Natural killer cell (primary cell): ENCODE measurements around the gene PRND. TPM values are rescaled to one million over a fixed set of nuclear protein-coding genes. Genes with fewer than 3 reads are reported as not detected.
"Not testable (repeated sequence)": the region's sequence is repeated elsewhere in the genome, so short reads cannot be mapped to it uniquely, and the experiment has no call there.

Experiments
- ATAC-seq, 3 donors: fragments of 150-1000 bp in 2 of 3; fragments of 200-7000 bp in 1 of 3; cut with Tn5 transposase; 1 replicate in 1 of 3; 2 replicates in 2 of 3; pipeline ENCODE4 v1.10.0; 2021; ENCODE audit warnings: mild to moderate bottlenecking in 2 of 3, moderate library complexity in 2 of 3
- DNase-seq, 2 donors: peaks; one replicate each; pipeline versions ENCODE4 v3.0.0 to v3.0.0-alpha.2; 2013 to 2021; ENCODE audit warnings: mixed read lengths in 1 of 2
- H3K27ac ChIP-seq: one replicate; pipeline ENCODE4 v1.5.1; 2013; ENCODE audit warnings: mild to moderate bottlenecking, low read length
- H3K27me3 ChIP-seq: one replicate; pipeline ENCODE4 v1.6.1; 2013; ENCODE audit warnings: low read length; ENCODE audit not compliant: control insufficient read depth, insufficient read depth
- H3K36me3 ChIP-seq: one replicate; pipeline ENCODE4 v1.6.1; 2013; ENCODE audit warnings: low read length; ENCODE audit not compliant: control insufficient read depth, insufficient read depth
- H3K4me1 ChIP-seq: one replicate; pipeline ENCODE4 v1.6.1; 2013; ENCODE audit warnings: low read length; ENCODE audit not compliant: control insufficient read depth, insufficient read depth
- H3K4me3 ChIP-seq: one replicate; pipeline ENCODE4 v1.5.1; 2013; ENCODE audit warnings: low read length
- H3K9me3 ChIP-seq: one replicate; pipeline ENCODE4 v1.6.1; 2013; ENCODE audit warnings: low read length; ENCODE audit not compliant: control insufficient read depth, insufficient read depth
- H3K27ac Mint-ChIP-seq, 2 donors: one replicate each; pipeline ENCODE4 v1.8.0; 2022; ENCODE audit warnings: mild to moderate bottlenecking in 2 of 2, mixed read lengths in 2 of 2, moderate library complexity in 1 of 2
- H3K27me3 Mint-ChIP-seq, 2 donors: one replicate each; pipeline ENCODE4 v1.8.0; 2022; ENCODE audit warnings: low read depth in 2 of 2, mixed read lengths in 2 of 2
- H3K36me3 Mint-ChIP-seq: one replicate; pipeline ENCODE4 v1.8.0; 2022; ENCODE audit warnings: mixed read lengths
- H3K4me1 Mint-ChIP-seq, 2 donors: one replicate each; pipeline ENCODE4 v1.8.0; 2022; ENCODE audit warnings: mixed read lengths in 2 of 2
- H3K4me3 Mint-ChIP-seq: one replicate; pipeline ENCODE4 v1.8.0; 2022; ENCODE audit warnings: mild to moderate bottlenecking, moderate library complexity, mixed read lengths
- H3K9me3 Mint-ChIP-seq, 2 donors: one replicate each; pipeline ENCODE4 v1.8.0; 2022; ENCODE audit warnings: mixed read lengths in 2 of 2
- CTCF ChIP-seq: fragments of 200-600 bp; IDR thresholded peaks from one replicate; pipeline ENCODE4 v1.8.0; 2022; ENCODE audit warnings: antibody characterized with exemption
- WGBS: methylation state at CpG from one replicate; pipeline ENCODE4 v1.1.7; 2013; ENCODE audit warnings: missing lambda C conversion rate; ENCODE audit not compliant: insufficient coverage; 5-methylcytosine and 5-hydroxymethylcytosine counted together
- intact Hi-C: fragments of 100-400 bp; cut with micrococcal nuclease; formaldehyde crosslinking; loops from one replicate; pipeline ENCODE4 v1.14.2; 2022
- total RNA-seq, 4 donors: library from RNA; stranded (reverse); fragments of 120-200 nt in 1 of 4; gene quantifications; one replicate each; pipeline versions ENCODE4 v1.2.3 to v1.2.4, GENCODE V29; 2013 to 2022

Gene PRND
- total RNA-seq, 3 donors from 2014 or later (not counting 1 experiment from before 2014, with no cell fraction given) = not detected

GRCh38 chr20:4769328-4769727 is 47.6 kb downstream of the PRND start:
- H3K9me3 Mint-ChIP-seq = peaks cover 4 to 16% of the 10 kb centered on the region in 2 donors
- Histone ChIP-seq H3K27ac (no peak overlapping the region), H3K9me3 (peaks cover 10% of the 10 kb centered on the region), H3K27me3 (no peaks in the 10 kb centered on the region), H3K4me1 (peaks cover 5% of the 10 kb centered on the region), H3K36me3 (no peaks in the 10 kb centered on the region), H3K4me3 (no peak overlapping the region)
- H3K36me3 Mint-ChIP-seq = peaks cover 27% of the 10 kb centered on the region
- H3K27ac Mint-ChIP-seq = no peak overlapping the region
- no peak for ATAC-seq
- no peak overlapping the region for H3K4me3 Mint-ChIP-seq
- WGBS = 77% methylated on average over 2 of the region's 2 CpGs
- H3K27me3 Mint-ChIP-seq = peaks cover 5 to 9% of the 10 kb centered on the region in 2 donors
- TF ChIP-seq CTCF = no peak
- no peak for DNase-seq
- H3K4me1 Mint-ChIP-seq = no peaks in the 10 kb centered on the region
- intact Hi-C loops = no loop called here

- H3K4me1 ChIP-seq = peaks cover 5% of the 10 kb centered on the region
- H3K4me3 ChIP-seq = no peak overlapping the region
- TF ChIP-seq CTCF = no peak
- Mint-ChIP-seq H3K4me1 (no peaks in the 10 kb centered on the region), H3K27ac (no peak overlapping the region), H3K9me3 (peaks cover 4 to 16% of the 10 kb centered on the region in 2 donors), H3K27me3 (peaks cover 5 to 9% of the 10 kb centered on the region in 2 donors), H3K36me3 (peaks cover 27% of the 10 kb centered on the region), H3K4me3 (no peak overlapping the region)
- H3K36me3 ChIP-seq = no peaks in the 10 kb centered on the region
- WGBS = 89% methylated on average over 1 of the region's 1 CpG
- H3K27ac ChIP-seq = no peak overlapping the region
- no peak for DNase-seq
- peaks cover 10% of the 10 kb centered on the region for H3K9me3 ChIP-seq
- intact Hi-C loops = no loop called here
- ATAC-seq = no peak
- H3K27me3 ChIP-seq = no peaks in the 10 kb centered on the region
Measured at GRCh38 chr20:4770026-4770425, 48.3 kb downstream of the PRND start.

GRCh38 chr20:4771004-4771403 is 49.3 kb downstream of the PRND start:
- intact Hi-C loops = no loop called here
- no peak overlapping the region for H3K4me3 ChIP-seq
- no peak overlapping the region for H3K27ac Mint-ChIP-seq
- peaks cover 10% of the 10 kb centered on the region for H3K9me3 ChIP-seq
- TF ChIP-seq CTCF = no peak
- no peak overlapping the region for H3K4me3 Mint-ChIP-seq
- DNase-seq (no peak), ATAC-seq (no peak)
- H3K36me3 ChIP-seq = no peaks in the 10 kb centered on the region
- H3K9me3 Mint-ChIP-seq = peaks cover 4 to 16% of the 10 kb centered on the region in 2 donors
- no peaks in the 10 kb centered on the region for H3K4me1 Mint-ChIP-seq
- no peak overlapping the region for H3K27ac ChIP-seq
- peaks cover 5 to 9% of the 10 kb centered on the region in 2 donors for H3K27me3 Mint-ChIP-seq
- WGBS = 79% methylated on average over 5 of the region's 5 CpGs
- no peaks in the 10 kb centered on the region for H3K27me3 ChIP-seq
- peaks cover under 1% of the 10 kb centered on the region for H3K4me1 ChIP-seq
- H3K36me3 Mint-ChIP-seq = peaks cover 27% of the 10 kb centered on the region

GRCh38 chr20:4772132-4772531 is 50.4 kb downstream of the PRND start:
- no peak for TF ChIP-seq CTCF
- H3K9me3 Mint-ChIP-seq = peaks cover 4 to 16% of the 10 kb centered on the region in 2 donors
- Histone ChIP-seq H3K4me3 (no peak overlapping the region), H3K36me3 (no peaks in the 10 kb centered on the region), H3K27ac (no peak overlapping the region), H3K4me1 (no peaks in the 10 kb centered on the region), H3K9me3 (peaks cover 10% of the 10 kb centered on the region), H3K27me3 (no peaks in the 10 kb centered on the region)
- peaks cover 27% of the 10 kb centered on the region for H3K36me3 Mint-ChIP-seq
- WGBS = 100% methylated on average over 3 of the region's 3 CpGs
- H3K4me3 Mint-ChIP-seq = no peak overlapping the region
- no peak for ATAC-seq
- H3K27me3 Mint-ChIP-seq = peaks cover 6 to 9% of the 10 kb centered on the region in 2 donors
- no peaks in the 10 kb centered on the region for H3K4me1 Mint-ChIP-seq
- H3K27ac Mint-ChIP-seq = no peak overlapping the region
- intact Hi-C loops = no loop called here
- no peak for DNase-seq

GRCh38 chr20:4773014-4773413 is 51.3 kb downstream of the PRND start:
- H3K4me1 ChIP-seq, H3K27ac Mint-ChIP-seq, H3K9me3 ChIP-seq, H3K36me3 ChIP-seq, H3K4me3 ChIP-seq, H3K27ac ChIP-seq, ATAC-seq, H3K4me3 Mint-ChIP-seq, DNase-seq, intact Hi-C loops, H3K27me3 ChIP-seq, H3K27me3 Mint-ChIP-seq, H3K4me1 Mint-ChIP-seq: not testable (repeated sequence)
- peaks cover 4 to 16% of the 10 kb centered on the region in 2 donors for H3K9me3 Mint-ChIP-seq
- H3K36me3 Mint-ChIP-seq = peaks cover 27% of the 10 kb centered on the region
- 94% methylated on average over 4 of the region's 5 CpGs for WGBS
